ENCODE results near the gene CCL16. TPM values are rescaled to one million over a fixed set of nuclear protein-coding genes. Genes with fewer than 3 reads are reported as not detected.

CCL16 gene
- total and polyA plus RNA-seq, 2 of the 8 experiments (the other 6 are each of a cell fraction or from before 2014, with no cell fraction given) = not detected

DNA sequence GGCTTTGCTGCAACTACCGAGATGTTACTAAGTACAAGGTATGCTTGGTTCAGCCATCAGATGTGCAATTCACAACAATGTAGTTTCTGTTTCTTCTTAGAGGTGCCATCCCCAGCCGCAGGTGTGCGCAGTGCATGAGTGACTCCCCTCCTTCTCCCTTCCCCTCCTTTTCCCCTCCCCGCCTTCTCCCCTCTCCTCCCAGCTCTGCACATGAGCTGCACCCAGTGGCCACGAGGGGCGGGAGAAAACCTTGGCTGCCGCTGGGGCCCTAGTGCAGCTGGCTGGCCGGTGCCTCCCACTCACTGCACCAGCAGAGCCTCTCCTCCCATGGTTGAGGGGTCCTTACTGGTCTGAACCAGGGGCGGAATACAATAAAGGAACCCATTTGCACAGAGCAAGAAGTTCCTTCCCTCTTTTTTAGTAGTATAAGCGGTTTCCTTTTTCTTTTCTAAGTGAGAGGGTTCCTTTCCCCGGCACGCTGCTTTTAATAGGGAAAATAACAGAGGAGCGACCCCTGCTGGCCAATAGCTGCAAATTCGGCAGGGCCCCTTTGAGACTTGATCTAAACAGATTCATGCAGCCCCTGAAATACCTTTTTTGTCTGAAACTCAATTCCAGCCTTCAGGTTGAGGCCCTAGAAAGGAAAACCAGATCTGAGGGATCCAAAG lies 27.8 kb upstream of the CCL16 start:
- Histone ChIP-seq H3K79me1 (ENCODE audit: low read depth, low read length) (no peaks in the 10 kb centered on the region), H3K9me3 (ENCODE audit: insufficient read depth in 2 of 2, low read depth in 1 of 2, low read length in 1 of 2) (peaks cover 22 to 41% of the 10 kb centered on the region in 2 experiments), H2BK120ac (replicated peaks; ENCODE audit: low read depth, low read length) (no peak overlapping the region), H3K27ac (ENCODE audit: low read depth, low read length) (no peak overlapping the region), H3K14ac (ENCODE audit: insufficient read length) (no peak overlapping the region), H2BK20ac (ENCODE audit: low read length) (no peak overlapping the region), H2BK5ac (ENCODE audit: low read depth, low read length) (no peak overlapping the region), H3K4me2 (ENCODE audit: insufficient read depth in 1 of 2, low read depth in 2 of 2, low read length in 2 of 2) (no peak overlapping the region), H2BK12ac (ENCODE audit: low read depth, low read length) (no peak overlapping the region), H3K23ac (ENCODE audit: insufficient read length) (no peak overlapping the region), H3K36me3 (ENCODE audit: control insufficient read depth in 2 of 4, insufficient read depth in 4 of 4, low read length in 3 of 4) (no peaks in the 10 kb centered on the region), H3K27me3 (replicated peaks in 1 of 4; ENCODE audit: control insufficient read depth in 3 of 4, extremely low read depth in 1 of 4, insufficient read depth in 3 of 4, low read length in 3 of 4) (no peaks in the 10 kb centered on the region; a peak in 1 of 7 replicates), H4K20me1 (replicated peaks in 1 of 2; ENCODE audit: control insufficient read depth in 1 of 2, insufficient read depth in 2 of 2, low read length in 2 of 2) (no peaks in the 10 kb centered on the region), H4K8ac (ENCODE audit: extremely low read depth, insufficient read depth, low read length) (no peak overlapping the region), H3K56ac (replicated peaks; ENCODE audit: insufficient read length, low read depth, low read length) (no peak overlapping the region), H4K91ac (replicated peaks; ENCODE audit: insufficient read length, low read length) (no peak overlapping the region), H3K18ac (ENCODE audit: extremely low read depth, low read length) (no peak overlapping the region), H3K4me1 (replicated peaks in 1 of 4; ENCODE audit: control insufficient read depth in 3 of 4, insufficient read depth in 4 of 4, low read length in 3 of 4) (no peaks in the 10 kb centered on the region), H2AFZ (ENCODE audit: low read length) (no peak overlapping the region), H3K4ac (replicated peaks; ENCODE audit: insufficient read length, low read depth, low read length) (no peak overlapping the region), H2BK15ac (ENCODE audit: low read length) (no peak overlapping the region), H3K4me3 (ENCODE audit: extremely low read depth in 1 of 4, insufficient read depth in 2 of 4, low read depth in 3 of 4, low read length in 4 of 4) (no peak overlapping the region), H2AK5ac (ENCODE audit: low read depth, low read length) (no peak overlapping the region), H4K5ac (ENCODE audit: insufficient read length, low read depth, low read length) (no peak overlapping the region), H3K79me2 (ENCODE audit: control insufficient read depth in 1 of 2, insufficient read depth in 2 of 2, low read length in 2 of 2) (no peaks in the 10 kb centered on the region), H3K9ac (replicated peaks in 1 of 4; ENCODE audit: extremely low read depth in 1 of 4, low read depth in 3 of 4, low read length in 3 of 4) (no peak overlapping the region), H3K23me2 (ENCODE audit: low read depth, low read length) (no peaks in the 10 kb centered on the region)
- FAIRE-seq (no peak), DNase-seq (ENCODE audit: low read depth in 1 of 2, low spot score in 2 of 2) (peak in 1 of 2 experiments; percentile 69)
- TF ChIP-seq POLR2AphosphoS5 (IDR thresholded peaks at IDR 0.05; ENCODE audit: low read depth, low read length) (no peak), RAD21 (IDR thresholded peaks at IDR 0.05 in 1 of 2, conservative IDR thresholded peaks at IDR 0.05 in 1 of 2; ENCODE audit: low read depth in 2 of 2, low read length in 2 of 2) (peak; percentile 25 to 29; a peak in 3 of 4 replicates), EZH2 (IDR thresholded peaks at IDR 0.05; ENCODE audit: low read depth, low read length, severe bottlenecking) (no peak), GABPA (IDR thresholded peaks at IDR 0.05; ENCODE audit: borderline replicate concordance, insufficient read depth, low read length) (no peak)
- TF ChIP-seq, protein P1, sequence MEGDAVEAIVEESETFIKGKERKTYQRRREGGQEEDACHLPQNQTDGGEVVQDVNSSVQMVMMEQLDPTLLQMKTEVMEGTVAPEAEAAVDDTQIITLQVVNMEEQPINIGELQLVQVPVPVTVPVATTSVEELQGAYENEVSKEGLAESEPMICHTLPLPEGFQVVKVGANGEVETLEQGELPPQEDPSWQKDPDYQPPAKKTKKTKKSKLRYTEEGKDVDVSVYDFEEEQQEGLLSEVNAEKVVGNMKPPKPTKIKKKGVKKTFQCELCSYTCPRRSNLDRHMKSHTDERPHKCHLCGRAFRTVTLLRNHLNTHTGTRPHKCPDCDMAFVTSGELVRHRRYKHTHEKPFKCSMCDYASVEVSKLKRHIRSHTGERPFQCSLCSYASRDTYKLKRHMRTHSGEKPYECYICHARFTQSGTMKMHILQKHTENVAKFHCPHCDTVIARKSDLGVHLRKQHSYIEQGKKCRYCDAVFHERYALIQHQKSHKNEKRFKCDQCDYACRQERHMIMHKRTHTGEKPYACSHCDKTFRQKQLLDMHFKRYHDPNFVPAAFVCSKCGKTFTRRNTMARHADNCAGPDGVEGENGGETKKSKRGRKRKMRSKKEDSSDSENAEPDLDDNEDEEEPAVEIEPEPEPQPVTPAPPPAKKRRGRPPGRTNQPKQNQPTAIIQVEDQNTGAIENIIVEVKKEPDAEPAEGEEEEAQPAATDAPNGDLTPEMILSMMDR (IDR thresholded peaks at IDR 0.05; ENCODE audit: control extremely low read depth in 1 of 3, insufficient read depth in 1 of 3, low read depth in 1 of 3, low read length in 3 of 3) = peak; percentile 23 to 38 (median 32); a peak in 3 of 4 replicates
- CTCF ChIA-PET (ENCODE audit: partially characterized antibody) = interaction anchor here (0.8 to 2.5 kb wide), 4 partner anchors 14 to 65 kb away, joined by 3 to 5 read pairs (median 4); no protein-coding TSS in a partner anchor
- POLR2A ChIA-PET (ENCODE audit: partially characterized antibody) = interaction anchor here (0.6 kb wide), 1 partner anchor 40 kb away, joined by 4 read pairs; no protein-coding TSS in a partner anchor
- WGBS, 2 experiments (ENCODE audit: extremely low coverage in 1 of 2, insufficient coverage in 1 of 2, insufficient read length in 1 of 2, insufficient replicate concordance in 2 of 2, low coverage in 1 of 2, low lambda C conversion rate in 2 of 2, missing lambda C conversion rate in 1 of 2) = 79% methylated on average over 14 of the region's 14 CpGs; no CpG with 5 or more reads in 1 of the 2 experiments

Measured in H1 (cell line).